Mesodermal cell (in vitro differentiated cells): Measurements from ENCODE around the gene RTL1.

ENCODE experiments used
- H3K27ac ChIP-seq: 2 replicates; pipeline ENCODE4 v1.7.0; 2013; ENCODE audit warnings: mild to moderate bottlenecking, low read depth, low read length, moderate library complexity; ENCODE audit not compliant: severe bottlenecking
- H3K36me3 ChIP-seq: 2 replicates; pipeline ENCODE4 v1.7.1; 2013; ENCODE audit warnings: mild to moderate bottlenecking, low read length, moderate library complexity; ENCODE audit not compliant: control insufficient read depth, insufficient read depth
- H3K4me1 ChIP-seq: one replicate; pipeline ENCODE4 v1.7.1; 2013; ENCODE audit warnings: mild to moderate bottlenecking, low read length; ENCODE audit not compliant: insufficient read depth, control insufficient read depth, poor library complexity, severe bottlenecking
- H3K4me3 ChIP-seq: 2 replicates; pipeline ENCODE4 v1.7.0; 2013; ENCODE audit warnings: low read length, control low read depth, mild to moderate bottlenecking; ENCODE audit not compliant: insufficient read depth, poor library complexity, severe bottlenecking; ENCODE audit errors: extremely low read depth
- H3K9me3 ChIP-seq: 2 replicates; pipeline ENCODE4 v1.7.1; 2013; ENCODE audit warnings: mild to moderate bottlenecking, low read length, moderate library complexity; ENCODE audit not compliant: control insufficient read depth
- WGBS, 2 experiments: methylation state at CpG; one replicate each; pipeline ENCODE4 v1.1.5; 2013; ENCODE audit warnings: missing lambda C conversion rate in 2 of 2; ENCODE audit not compliant: insufficient coverage in 2 of 2; 5-methylcytosine and 5-hydroxymethylcytosine counted together

Gene RTL1

GRCh38 chr14:100896369-100897060 is 7.0 kb downstream of the RTL1 start:
- no peaks in the 10 kb centered on the region for H3K9me3 ChIP-seq
- WGBS, 2 experiments = 77 to 81% methylated on average over 9 to 16 of the region's 22 CpGs
- no peaks in the 10 kb centered on the region for H3K36me3 ChIP-seq
- no peak overlapping the region for H3K4me3 ChIP-seq
- no peak overlapping the region for H3K27ac ChIP-seq
- peaks cover 14% of the 10 kb centered on the region for H3K4me1 ChIP-seq

DNA sequence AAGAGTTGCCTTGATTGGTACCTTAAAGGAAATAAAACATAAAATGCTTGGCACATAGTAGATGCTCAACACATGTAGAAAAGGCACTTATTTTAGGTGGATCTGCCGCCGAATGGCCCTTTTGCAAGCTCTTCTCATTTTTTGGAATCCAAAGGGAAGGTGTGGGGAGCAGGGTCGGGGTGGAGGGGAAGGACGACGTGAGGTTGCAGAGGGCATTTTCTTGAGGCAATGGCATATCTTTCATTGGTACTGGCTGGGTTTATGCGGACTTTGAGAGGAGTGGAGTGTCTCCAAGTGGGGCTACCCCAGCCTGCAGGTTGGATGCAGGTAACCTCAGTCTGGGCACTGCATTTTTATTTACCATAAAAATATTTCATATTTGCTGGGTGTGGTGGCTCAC is 8.1 kb downstream of the RTL1 start:
- no peaks in the 10 kb centered on the region for H3K36me3 ChIP-seq
- no peaks in the 10 kb centered on the region for H3K9me3 ChIP-seq
- 100% methylated on average over 1 to 3 of the region's 6 CpGs for WGBS, 2 experiments
- H3K4me3 ChIP-seq = no peak overlapping the region
- H3K4me1 ChIP-seq = peaks cover 8% of the 10 kb centered on the region
- H3K27ac ChIP-seq = no peak overlapping the region

- Histone ChIP-seq H3K27ac (no peak overlapping the region), H3K36me3 (no peaks in the 10 kb centered on the region), H3K4me3 (no peak overlapping the region), H3K4me1 (peaks cover under 1% of the 10 kb centered on the region), H3K9me3 (no peaks in the 10 kb centered on the region)
- whole genome bisulfite sequencing, 2 experiments = 92 to 100% methylated on average over 4 to 6 of the region's 6 CpGs
Measured at GRCh38 chr14:100894416-100894815, 9.1 kb downstream of the RTL1 start.

GRCh38 chr14:100893760-100894159 is 9.8 kb downstream of the RTL1 start:
- H3K36me3 ChIP-seq = no peaks in the 10 kb centered on the region
- no peak overlapping the region for H3K27ac ChIP-seq
- no peak overlapping the region for H3K4me3 ChIP-seq
- H3K9me3 ChIP-seq = no peaks in the 10 kb centered on the region
- 90 to 95% methylated on average over 8 to 11 of the region's 11 CpGs for whole genome bisulfite sequencing, 2 experiments
- H3K4me1 ChIP-seq = no peaks in the 10 kb centered on the region

DNA sequence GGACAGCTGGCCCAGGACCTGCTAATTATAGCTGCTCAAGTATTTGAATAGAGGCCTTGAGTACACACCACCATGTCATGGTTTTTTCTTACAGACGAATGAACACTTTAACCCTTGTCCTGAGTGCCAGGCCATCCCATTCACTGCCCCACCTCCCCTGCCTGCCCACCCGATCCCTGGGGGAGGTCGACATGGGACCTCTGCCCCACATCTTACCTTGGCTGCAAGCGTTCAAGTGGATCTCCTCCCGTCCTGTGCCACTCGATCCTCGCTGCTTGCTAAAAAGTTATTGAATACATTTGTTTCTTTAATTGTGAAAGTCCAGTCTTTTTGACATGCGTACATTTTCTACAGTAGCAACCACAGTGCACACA is 10.3 kb downstream of the RTL1 start:
- Histone ChIP-seq H3K27ac (no peak overlapping the region), H3K4me3 (no peak overlapping the region), H3K4me1 (no peaks in the 10 kb centered on the region), H3K36me3 (no peaks in the 10 kb centered on the region), H3K9me3 (no peaks in the 10 kb centered on the region)
- 86 to 91% methylated on average over 4 to 5 of the region's 8 CpGs for WGBS, 2 experiments

- 94 to 96% methylated on average over 11 to 12 of the region's 17 CpGs for WGBS, 2 experiments
- Histone ChIP-seq H3K27ac (no peak overlapping the region), H3K36me3 (no peaks in the 10 kb centered on the region), H3K4me3 (no peak overlapping the region), H3K9me3 (no peaks in the 10 kb centered on the region), H3K4me1 (no peaks in the 10 kb centered on the region)
Measured at GRCh38 chr14:100892496-100893227, 10.9 kb downstream of the RTL1 start.

- H3K4me3 ChIP-seq = no peak overlapping the region
- H3K4me1 ChIP-seq = no peaks in the 10 kb centered on the region
- H3K9me3 ChIP-seq = no peaks in the 10 kb centered on the region
- WGBS, 2 experiments = 85 to 92% methylated on average over 12 of the region's 13 CpGs
- H3K36me3 ChIP-seq = no peaks in the 10 kb centered on the region
- H3K27ac ChIP-seq = no peak overlapping the region
Measured at GRCh38 chr14:100891501-100892445, 11.7 kb downstream of the RTL1 start.

- Histone ChIP-seq H3K27ac (no peak overlapping the region), H3K9me3 (no peaks in the 10 kb centered on the region), H3K4me3 (no peak overlapping the region), H3K36me3 (no peaks in the 10 kb centered on the region), H3K4me1 (peaks cover 1% of the 10 kb centered on the region)
- whole genome bisulfite sequencing, 2 experiments = 89 to 91% methylated on average over 4 to 8 of the region's 10 CpGs
Measured at GRCh38 chr14:100891051-100891450, 12.5 kb downstream of the RTL1 start.

DNA sequence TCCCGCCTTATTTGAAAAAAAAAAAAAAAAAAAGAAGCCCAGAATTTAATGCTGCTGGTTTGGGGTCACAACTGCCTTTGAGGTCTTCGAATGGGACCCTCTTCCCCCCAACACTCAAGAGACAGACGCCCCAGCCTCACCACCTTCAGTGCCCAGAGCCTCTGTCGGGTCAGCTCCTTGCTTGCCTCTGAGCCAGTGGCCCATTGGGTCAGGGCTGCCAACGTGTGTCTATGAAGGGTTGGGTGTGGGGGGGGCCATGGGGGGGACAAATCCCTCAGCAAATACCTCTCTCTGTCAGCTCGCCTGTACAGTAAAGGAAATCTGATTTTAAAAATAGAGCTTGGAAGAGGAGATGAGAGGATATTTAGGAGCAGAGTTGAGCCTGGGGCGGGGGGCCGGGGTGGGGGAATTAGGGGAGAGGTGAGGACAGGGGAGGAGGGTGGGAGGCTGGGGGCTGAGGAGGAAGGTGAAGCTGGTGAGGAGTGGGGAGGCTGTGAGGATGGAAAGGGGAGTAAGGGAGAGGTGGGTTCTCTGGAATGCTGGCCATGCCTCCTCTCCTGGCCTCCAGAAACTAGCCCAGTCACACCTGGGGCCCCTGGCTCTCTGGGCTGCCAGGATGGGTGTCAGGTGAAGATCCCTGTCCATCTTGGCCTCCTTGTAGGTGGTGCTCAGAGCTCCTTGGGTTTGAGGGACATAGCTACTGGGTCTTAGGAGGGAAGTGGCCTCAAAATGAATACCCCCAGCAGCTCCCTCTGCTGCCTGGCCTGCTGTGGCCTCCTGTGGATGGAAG is 13.3 kb downstream of the RTL1 start:
- H3K4me1 ChIP-seq = peaks cover 4% of the 10 kb centered on the region
- no peak overlapping the region for H3K4me3 ChIP-seq
- 94 to 98% methylated on average over 2 of the region's 8 CpGs for WGBS, 2 experiments
- H3K9me3 ChIP-seq = no peaks in the 10 kb centered on the region
- no peaks in the 10 kb centered on the region for H3K36me3 ChIP-seq
- no peak overlapping the region for H3K27ac ChIP-seq

DNA sequence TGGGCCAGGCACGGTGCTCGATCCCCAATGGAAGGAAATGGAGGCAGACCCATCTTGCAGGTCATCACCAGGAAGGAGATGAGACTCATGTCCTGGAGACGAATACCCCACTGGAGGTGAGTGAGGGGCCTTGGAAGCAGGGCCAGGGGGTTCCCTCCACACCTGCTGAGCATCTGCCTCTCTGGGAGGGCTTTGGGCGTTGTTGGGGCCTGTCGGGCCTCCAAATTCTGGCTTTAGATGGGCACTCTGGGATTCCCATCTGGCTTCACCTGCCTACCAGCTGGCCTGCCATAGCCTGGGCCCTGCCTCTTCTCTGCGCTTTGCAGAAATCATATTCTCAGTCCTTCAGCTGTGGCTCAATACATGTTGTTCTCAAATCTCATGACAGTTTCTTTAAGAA is 13.9 kb downstream of the RTL1 start:
- Histone ChIP-seq H3K4me3 (no peak overlapping the region), H3K4me1 (peaks cover 4% of the 10 kb centered on the region), H3K36me3 (no peaks in the 10 kb centered on the region), H3K9me3 (no peaks in the 10 kb centered on the region), H3K27ac (no peak overlapping the region)
- 92 to 94% methylated on average over 5 to 6 of the region's 6 CpGs for WGBS, 2 experiments
